Kidney epithelial cell (primary cell): ENCODE measurements around the gene THAP2. TPM values are rescaled to one million over a fixed set of nuclear protein-coding genes. Genes with fewer than 3 reads are reported as not detected.

Experiments
- DNase-seq: peaks from one replicate; pipeline ENCODE4 v3.0.0-alpha.2; 2010; ENCODE audit warnings: low read depth
- H3K27me3 ChIP-seq: 2 replicates; pipeline ENCODE4 v1.6.0; 2011; ENCODE audit warnings: low read length; ENCODE audit not compliant: control insufficient read depth, insufficient read depth
- H3K36me3 ChIP-seq: 2 replicates; pipeline ENCODE4 v1.5.1; 2011; ENCODE audit warnings: low read length; ENCODE audit not compliant: control insufficient read depth, insufficient read depth
- H3K4me3 ChIP-seq: 2 replicates; pipeline ENCODE4 v1.5.1; 2011; ENCODE audit warnings: low read depth, mild to moderate bottlenecking, control low read depth, low read length
- CTCF ChIP-seq: IDR thresholded peaks from 2 replicates; pipeline ENCODE4 v1.5.1; 2011; ENCODE audit warnings: mild to moderate bottlenecking, moderate library complexity, low read length, control low read depth, inconsistent platforms; ENCODE audit not compliant: insufficient read depth, poor library complexity, severe bottlenecking
- total RNA-seq: library from RNA; depleted of rRNA; stranded (reverse); fragments of >200 nt; gene quantifications from 2 replicates; pipeline ENCODE4 v1.2.3, GENCODE V29; 2015

THAP2 gene
- total RNA-seq, 1 donor from 2014 or later: 4.1 TPM

GRCh38 chr12:71725011-71725410 is 60.9 kb downstream of the THAP2 start:
- no peak for TF ChIP-seq CTCF
- no peaks in the 10 kb centered on the region for H3K36me3 ChIP-seq
- DNase-seq: no peak
- H3K4me3 ChIP-seq: no peak overlapping the region
- no peaks in the 10 kb centered on the region for H3K27me3 ChIP-seq

GRCh38 chr12:71726548-71726947 is 62.4 kb downstream of the THAP2 start:
- no peak for DNase-seq
- Histone ChIP-seq H3K4me3 (no peak overlapping the region), H3K27me3 (no peaks in the 10 kb centered on the region), H3K36me3 (no peaks in the 10 kb centered on the region)
- no peak for TF ChIP-seq CTCF

- no peak for DNase-seq
- Histone ChIP-seq H3K27me3 (no peaks in the 10 kb centered on the region), H3K4me3 (no peak overlapping the region), H3K36me3 (no peaks in the 10 kb centered on the region)
- TF ChIP-seq CTCF: no peak
Observed at GRCh38 chr12:71727958-71728357, 63.9 kb downstream of the THAP2 start.

Other genes starting within 250 kb of the THAP2 start
- gene LGR5, start 224.5 kb upstream of the THAP2 start, total RNA-seq: not detected in 2 replicates
- 22.3 and 25.2 TPM in 2 replicates for gene ZFC3H1, start 453 bp upstream of the THAP2 start, total RNA-seq
- 13.1 and 15.1 TPM in 2 replicates for gene TMEM19, start 21.8 kb downstream of the THAP2 start, total RNA-seq
- 28.5 and 31.0 TPM in 2 replicates for gene RAB21, start 90.6 kb downstream of the THAP2 start, total RNA-seq
- gene TBC1D15, start 175.5 kb downstream of the THAP2 start, total RNA-seq: 15.2 and 18.6 TPM in 2 replicates